WTC11 (cell line): ENCODE measurements around the gene BBS4. TPM values are rescaled to one million over a fixed set of nuclear protein-coding genes. Genes with fewer than 3 reads are reported as not detected.

Experiments
- ATAC-seq: fragments of 200-7000 bp; cut with Tn5 transposase; 2 replicates; pipeline ENCODE4 v1.10.0; 2021; ENCODE audit warnings: mild to moderate bottlenecking, moderate library complexity
- CTCF ChIA-PET: fragments of 300-600 bp; sonication (Branson Sonifier 250); formaldehyde crosslinking; loops from one replicate; lab custom pipeline; 2021; ENCODE audit warnings: antibody characterized with exemption; lab: Charles Lee
- POLR2A ChIA-PET: fragments of 350-600 bp; sonication (Branson Sonifier 250); formaldehyde crosslinking; loops from one replicate; lab custom pipeline; 2021; ENCODE audit warnings: antibody characterized with exemption; lab: Charles Lee
- DNase-seq: peaks from one replicate; pipeline ENCODE4 v3.0.0; 2021; ENCODE audit warnings: low spot score
- H3K27ac Mint-ChIP-seq: 2 replicates; pipeline ENCODE4 v1.8.0; 2021; ENCODE audit warnings: mixed read lengths
- H3K27me3 Mint-ChIP-seq: 2 replicates; pipeline ENCODE4 v1.8.0; 2021; ENCODE audit warnings: low read depth, mild to moderate bottlenecking, moderate library complexity, mixed read lengths
- H3K36me3 Mint-ChIP-seq: 2 replicates; pipeline ENCODE4 v1.8.0; 2021; ENCODE audit warnings: mixed read lengths
- H3K4me1 Mint-ChIP-seq: 2 replicates; pipeline ENCODE4 v1.8.0; 2022; ENCODE audit warnings: mixed read lengths
- H3K4me3 Mint-ChIP-seq: 2 replicates; pipeline ENCODE4 v1.8.0; 2021; ENCODE audit warnings: mild to moderate bottlenecking, moderate library complexity, mixed read lengths
- H3K9me3 Mint-ChIP-seq: 2 replicates; pipeline ENCODE4 v1.8.0; 2021; ENCODE audit warnings: mixed read lengths
- AR ChIP-seq: fragments of 250-450 bp; sonication (Bioruptor Pico); IDR thresholded peaks from 2 replicates; pipeline ENCODE4 v1.9.0; 2021; ENCODE audit warnings: mild to moderate bottlenecking
- ATF1 ChIP-seq: sonication (generic); formaldehyde crosslinking; IDR thresholded peaks from 2 replicates; pipeline ENCODE4 v1.8.1; 2023; ENCODE audit warnings: mild to moderate bottlenecking, moderate library complexity, missing genetic modification reagents
- CBFB ChIP-seq: sonication (generic); formaldehyde crosslinking; IDR thresholded peaks from 2 replicates; pipeline ENCODE4 v1.8.1; 2022; ENCODE audit warnings: mild to moderate bottlenecking, low read depth, missing genetic modification reagents
- E2F1 ChIP-seq: sonication (generic); formaldehyde crosslinking; IDR thresholded peaks from 2 replicates; pipeline ENCODE4 v1.8.0; 2022; ENCODE audit warnings: mild to moderate bottlenecking, missing genetic modification reagents
- ERG ChIP-seq: fragments of 250-450 bp; sonication (Bioruptor Pico); IDR thresholded peaks from 2 replicates; pipeline ENCODE4 v1.8.0; 2021; ENCODE audit warnings: mild to moderate bottlenecking
- FOXP1 ChIP-seq: sonication (generic); formaldehyde crosslinking; IDR thresholded peaks from 2 replicates; pipeline ENCODE4 v1.8.0; 2022; ENCODE audit warnings: missing genetic modification reagents, mild to moderate bottlenecking, moderate library complexity, borderline replicate concordance
- KAT7 ChIP-seq: sonication (generic); formaldehyde crosslinking; IDR thresholded peaks from 2 replicates; pipeline ENCODE4 v1.8.1; 2023; ENCODE audit warnings: missing genetic modification reagents, mild to moderate bottlenecking, borderline replicate concordance
- MLX ChIP-seq: sonication (generic); formaldehyde crosslinking; IDR thresholded peaks from 2 replicates; pipeline ENCODE4 v1.8.1; 2023; ENCODE audit warnings: mild to moderate bottlenecking, missing genetic modification reagents, moderate library complexity
- NFATC4 ChIP-seq: fragments of 250-450 bp; sonication (Bioruptor Pico); IDR thresholded peaks from 2 replicates; pipeline ENCODE4 v1.9.0; 2021; ENCODE audit warnings: mild to moderate bottlenecking
- NR1H2 ChIP-seq: sonication (generic); formaldehyde crosslinking; IDR thresholded peaks from 2 replicates; pipeline ENCODE4 v1.9.0; 2021; ENCODE audit warnings: mild to moderate bottlenecking, moderate library complexity, missing genetic modification reagents
- PREB ChIP-seq: sonication (generic); formaldehyde crosslinking; IDR thresholded peaks from 2 replicates; pipeline ENCODE4 v1.8.1; 2022; ENCODE audit warnings: mild to moderate bottlenecking, missing genetic modification reagents, moderate library complexity, borderline replicate concordance
- RORB ChIP-seq: fragments of 250-450 bp; sonication (Bioruptor Pico); IDR thresholded peaks from 2 replicates; pipeline ENCODE4 v1.9.0; 2021; ENCODE audit warnings: mild to moderate bottlenecking
- SMAD3 ChIP-seq: sonication (generic); formaldehyde crosslinking; IDR thresholded peaks from 2 replicates; pipeline ENCODE4 v1.8.0; 2022; ENCODE audit warnings: missing genetic modification reagents, mild to moderate bottlenecking, borderline replicate concordance
- ZBTB43 ChIP-seq: sonication (generic); formaldehyde crosslinking; IDR thresholded peaks from 2 replicates; pipeline ENCODE4 v1.8.1; 2023; ENCODE audit warnings: mild to moderate bottlenecking, missing genetic modification reagents
- ZNF138 ChIP-seq: sonication (generic); formaldehyde crosslinking; conservative IDR thresholded peaks from 2 replicates; pipeline ENCODE4 v1.8.1; 2022; ENCODE audit warnings: mild to moderate bottlenecking, moderate library complexity, missing genetic modification reagents
- ZNF219 ChIP-seq: sonication (generic); formaldehyde crosslinking; IDR thresholded peaks from 2 replicates; pipeline ENCODE4 v1.8.0; 2023; ENCODE audit warnings: missing genetic modification reagents, mild to moderate bottlenecking, borderline replicate concordance
- ZNF263 ChIP-seq: sonication (generic); formaldehyde crosslinking; IDR thresholded peaks from 2 replicates; pipeline ENCODE4 v1.8.1; 2022; ENCODE audit warnings: low read depth, mild to moderate bottlenecking, moderate library complexity, missing genetic modification reagents
- ZNF396 ChIP-seq: fragments of 250-450 bp; sonication (Bioruptor Pico); IDR thresholded peaks from 2 replicates; pipeline ENCODE4 v1.8.0; 2021; ENCODE audit warnings: mild to moderate bottlenecking, moderate library complexity, borderline replicate concordance
- ZNF423 ChIP-seq: fragments of 250-450 bp; sonication (Bioruptor Pico); IDR thresholded peaks from 2 replicates; pipeline ENCODE4 v2.1.2; 2022; ENCODE audit warnings: mild to moderate bottlenecking, moderate library complexity
- total RNA-seq: library from RNA; stranded (reverse); gene quantifications from 3 replicates; pipeline ENCODE4 v1.2.3, GENCODE V29; 2021

BBS4 gene
- total RNA-seq, 1 experiment from 2014 or later: 35.6 TPM

GRCh38 chr15:72685301-72685924 lies 594 bp upstream of the BBS4 start:
- H3K27me3 Mint-ChIP-seq: no peaks in the 10 kb centered on the region
- peaks cover 3% of the 10 kb centered on the region; the same call in 1 of the 2 replicates for H3K36me3 Mint-ChIP-seq
- TF ChIP-seq NR1H2 (CRISPR knock-in tag) (no peak), E2F1 (CRISPR knock-in tag) (no peak), ZNF219 (CRISPR knock-in tag) (no peak), NFATC4 (no peak), AR (no peak), RORB (CRISPR knock-in tag) (no peak), ZBTB43 (CRISPR knock-in tag) (no peak), CBFB (CRISPR knock-in tag) (no peak)
- ChIA-PET CTCF (interaction anchor here (1.1 to 2.9 kb wide), 6 partner anchors 15 to 152 kb away, joined by 3 to 13 read pairs (median 4); no protein-coding TSS in a partner anchor), POLR2A (no interaction called here)
- H3K4me3 Mint-ChIP-seq: peak overlapping the region; percentile 88
- ATAC-seq (no peak), DNase-seq (no peak)
- H3K9me3 Mint-ChIP-seq: peaks cover 5% of the 10 kb centered on the region
- H3K4me1 Mint-ChIP-seq: peaks cover 14% of the 10 kb centered on the region
- peak overlapping the region; percentile 93 for H3K27ac Mint-ChIP-seq

GRCh38 chr15:72688697-72689096 lies 2.7 kb downstream of the BBS4 start:
- POLR2A ChIA-PET: no interaction called here
- Mint-ChIP-seq H3K36me3 (peaks cover 3% of the 10 kb centered on the region), H3K4me3 (no peak overlapping the region), H3K27ac (peak overlapping the region; percentile 60; the same call in 1 of the 2 replicates), H3K9me3 (peaks cover 5% of the 10 kb centered on the region), H3K27me3 (no peaks in the 10 kb centered on the region), H3K4me1 (peaks cover 8% of the 10 kb centered on the region)
- DNase-seq (no peak), ATAC-seq (no peak)
- CTCF ChIA-PET: no interaction called here
- no peak for TF ChIP-seq SMAD3 (CRISPR knock-in tag)
- no peak for TF ChIP-seq KAT7
- no peak for TF ChIP-seq MLX (CRISPR knock-in tag)
- TF ChIP-seq ZNF138 (CRISPR knock-in tag): no peak

GRCh38 chr15:72690938-72691337 lies 4.9 kb downstream of the BBS4 start:
- ATAC-seq (no peak), DNase-seq (no peak)
- peaks cover 3% of the 10 kb centered on the region for H3K36me3 Mint-ChIP-seq
- no peak overlapping the region for H3K4me3 Mint-ChIP-seq
- H3K27ac Mint-ChIP-seq: no peak overlapping the region
- H3K27me3 Mint-ChIP-seq: no peaks in the 10 kb centered on the region
- ChIA-PET POLR2A (no interaction called here), CTCF (no interaction called here)
- no peaks in the 10 kb centered on the region for H3K4me1 Mint-ChIP-seq
- peaks cover 5% of the 10 kb centered on the region for H3K9me3 Mint-ChIP-seq
- TF ChIP-seq FOXP1 (CRISPR knock-in tag) (no peak), PREB (CRISPR knock-in tag) (no peak), ZNF423 (CRISPR knock-in tag) (no peak), ERG (CRISPR knock-in tag) (no peak), AR (no peak), ATF1 (no peak), ZNF263 (CRISPR knock-in tag) (no peak), ZNF396 (CRISPR knock-in tag) (no peak)
